Activated T-cell treated with anti-CD3 and anti-CD28 coated beads, Interleukin-2, amount 50 U/mL, for 24 hours (primary cell): ENCODE results near the gene CD22.

Experiments used
- DNase-seq: peaks from one replicate; pipeline ENCODE4 v3.0.0-alpha.2; 2020
- H3K27ac Mint-ChIP-seq: 2 replicates; pipeline ENCODE4 v1.8.0; 2020; ENCODE audit warnings: mild to moderate bottlenecking, mixed read lengths
- H3K27me3 Mint-ChIP-seq: 2 replicates; pipeline ENCODE4 v1.8.0; 2020; ENCODE audit warnings: mixed read lengths
- H3K36me3 Mint-ChIP-seq: 2 replicates; pipeline ENCODE4 v1.8.0; 2020; ENCODE audit warnings: low read depth, mixed read lengths
- H3K4me1 Mint-ChIP-seq: 2 replicates; pipeline ENCODE4 v1.8.0; 2020; ENCODE audit warnings: low read depth, mixed read lengths
- H3K4me3 Mint-ChIP-seq: 2 replicates; pipeline ENCODE4 v1.8.0; 2020; ENCODE audit warnings: mild to moderate bottlenecking, moderate library complexity, mixed read lengths
- H3K9me3 Mint-ChIP-seq: 2 replicates; pipeline ENCODE4 v1.8.0; 2020; ENCODE audit warnings: mixed read lengths

CD22 gene

DNA sequence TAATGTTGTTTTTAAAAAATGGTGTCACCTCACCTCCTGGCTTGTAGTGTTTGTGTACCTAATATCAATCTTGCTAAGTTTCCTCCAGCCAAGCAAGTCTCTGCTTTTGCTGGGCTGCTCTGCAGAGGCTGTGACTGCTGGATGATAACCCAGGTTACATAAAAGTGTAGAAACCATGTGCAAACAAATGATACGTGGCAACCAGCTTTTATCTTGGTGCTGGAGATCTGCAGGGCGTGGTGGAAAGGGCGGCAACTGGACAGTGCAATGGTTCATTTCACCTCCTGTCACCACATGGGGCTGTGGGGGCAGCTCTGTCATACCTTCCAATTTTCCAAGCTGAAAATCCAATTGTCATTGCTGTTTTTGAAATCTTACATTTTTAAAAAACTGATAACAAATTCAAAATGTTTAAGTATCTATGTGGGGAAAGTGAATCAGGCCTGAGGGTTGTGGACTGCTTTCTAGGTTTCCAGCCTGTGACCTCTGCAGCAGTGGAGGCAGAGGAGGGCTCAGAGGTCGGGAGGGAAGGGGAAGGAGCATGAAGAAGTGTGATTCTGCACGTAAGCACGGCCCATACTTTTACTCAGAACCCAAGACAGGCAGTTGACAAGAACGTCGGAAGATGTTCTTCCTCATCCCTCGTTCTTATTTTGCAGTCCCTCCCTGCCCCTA is 51.6 kb downstream of the CD22 start:
- Mint-ChIP-seq H3K4me1 (peaks cover 9% of the 10 kb centered on the region), H3K27ac (no peak overlapping the region), H3K36me3 (no peaks in the 10 kb centered on the region), H3K9me3 (peaks cover 2% of the 10 kb centered on the region), H3K27me3 (peaks cover 30% of the 10 kb centered on the region), H3K4me3 (no peak overlapping the region)
- DNase-seq = no peak

- H3K36me3 Mint-ChIP-seq = peaks cover under 1% of the 10 kb centered on the region
- peaks cover 2% of the 10 kb centered on the region for H3K9me3 Mint-ChIP-seq
- H3K27ac Mint-ChIP-seq = no peak overlapping the region
- H3K27me3 Mint-ChIP-seq = peaks cover 30% of the 10 kb centered on the region
- H3K4me1 Mint-ChIP-seq = peaks cover 5% of the 10 kb centered on the region
- H3K4me3 Mint-ChIP-seq = no peak overlapping the region
- DNase-seq = no peak
These were observed 52.3 kb downstream of the CD22 start for GRCh38 chr19:35381318-35381717.

- Mint-ChIP-seq H3K36me3 (peaks cover 3% of the 10 kb centered on the region), H3K27me3 (peaks cover 30% of the 10 kb centered on the region), H3K9me3 (peaks cover 6% of the 10 kb centered on the region), H3K4me3 (no peak overlapping the region), H3K4me1 (peaks cover 3% of the 10 kb centered on the region), H3K27ac (no peak overlapping the region)
- DNase-seq = no peak
These were observed 52.9 kb downstream of the CD22 start for GRCh38 chr19:35381926-35382325.

- Mint-ChIP-seq H3K4me3 (no peak overlapping the region), H3K4me1 (no peaks in the 10 kb centered on the region), H3K27me3 (peaks cover 24% of the 10 kb centered on the region), H3K27ac (no peak overlapping the region), H3K9me3 (peaks cover 9% of the 10 kb centered on the region), H3K36me3 (peaks cover 3% of the 10 kb centered on the region)
- DNase-seq = no peak
These were observed 54.5 kb downstream of the CD22 start for GRCh38 chr19:35383536-35383935.

- H3K27me3 Mint-ChIP-seq = peaks cover 7% of the 10 kb centered on the region
- no peak overlapping the region for H3K27ac Mint-ChIP-seq
- peaks cover 9% of the 10 kb centered on the region for H3K9me3 Mint-ChIP-seq
- no peak overlapping the region for H3K4me3 Mint-ChIP-seq
- H3K36me3 Mint-ChIP-seq = peaks cover 3% of the 10 kb centered on the region
- DNase-seq = no peak
- no peaks in the 10 kb centered on the region for H3K4me1 Mint-ChIP-seq
These were observed 59.5 kb downstream of the CD22 start for GRCh38 chr19:35388277-35389054.

DNA sequence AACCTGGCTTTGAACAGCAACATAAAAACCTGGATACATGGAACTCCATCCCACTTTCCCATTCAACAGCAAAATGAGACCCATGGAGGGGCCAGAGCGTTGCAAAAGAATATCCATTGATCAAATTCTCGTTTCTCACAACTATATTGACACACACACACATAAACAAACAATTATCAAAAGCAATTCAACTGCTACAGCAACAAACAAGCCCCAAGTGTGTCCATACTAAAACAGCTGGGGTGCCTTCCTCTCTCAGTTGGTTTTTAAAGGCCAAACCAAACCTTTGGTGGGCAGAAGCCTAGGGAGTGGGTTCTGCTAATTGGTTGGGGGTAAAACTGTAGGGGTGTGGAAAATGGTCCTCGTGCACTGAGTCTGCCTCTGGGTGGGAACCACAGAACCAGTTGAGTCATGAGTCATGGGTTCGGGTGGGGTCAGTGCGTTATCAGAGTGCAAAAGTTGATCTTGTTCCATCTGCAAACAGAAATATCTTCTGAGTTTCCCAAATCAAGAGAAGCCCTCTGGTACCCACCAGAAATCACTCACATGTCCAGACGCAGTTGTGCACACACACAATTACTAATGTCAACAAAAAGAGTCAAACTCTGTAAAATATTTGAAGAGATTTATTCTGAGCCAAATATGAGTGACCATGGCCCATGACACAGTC is 60.3 kb downstream of the CD22 start:
- Mint-ChIP-seq H3K36me3 (peaks cover 3% of the 10 kb centered on the region), H3K27ac (no peak overlapping the region), H3K27me3 (peaks cover 3% of the 10 kb centered on the region), H3K4me1 (peaks cover 2% of the 10 kb centered on the region), H3K9me3 (peaks cover 9% of the 10 kb centered on the region), H3K4me3 (no peak overlapping the region)
- DNase-seq = no peak

DNA sequence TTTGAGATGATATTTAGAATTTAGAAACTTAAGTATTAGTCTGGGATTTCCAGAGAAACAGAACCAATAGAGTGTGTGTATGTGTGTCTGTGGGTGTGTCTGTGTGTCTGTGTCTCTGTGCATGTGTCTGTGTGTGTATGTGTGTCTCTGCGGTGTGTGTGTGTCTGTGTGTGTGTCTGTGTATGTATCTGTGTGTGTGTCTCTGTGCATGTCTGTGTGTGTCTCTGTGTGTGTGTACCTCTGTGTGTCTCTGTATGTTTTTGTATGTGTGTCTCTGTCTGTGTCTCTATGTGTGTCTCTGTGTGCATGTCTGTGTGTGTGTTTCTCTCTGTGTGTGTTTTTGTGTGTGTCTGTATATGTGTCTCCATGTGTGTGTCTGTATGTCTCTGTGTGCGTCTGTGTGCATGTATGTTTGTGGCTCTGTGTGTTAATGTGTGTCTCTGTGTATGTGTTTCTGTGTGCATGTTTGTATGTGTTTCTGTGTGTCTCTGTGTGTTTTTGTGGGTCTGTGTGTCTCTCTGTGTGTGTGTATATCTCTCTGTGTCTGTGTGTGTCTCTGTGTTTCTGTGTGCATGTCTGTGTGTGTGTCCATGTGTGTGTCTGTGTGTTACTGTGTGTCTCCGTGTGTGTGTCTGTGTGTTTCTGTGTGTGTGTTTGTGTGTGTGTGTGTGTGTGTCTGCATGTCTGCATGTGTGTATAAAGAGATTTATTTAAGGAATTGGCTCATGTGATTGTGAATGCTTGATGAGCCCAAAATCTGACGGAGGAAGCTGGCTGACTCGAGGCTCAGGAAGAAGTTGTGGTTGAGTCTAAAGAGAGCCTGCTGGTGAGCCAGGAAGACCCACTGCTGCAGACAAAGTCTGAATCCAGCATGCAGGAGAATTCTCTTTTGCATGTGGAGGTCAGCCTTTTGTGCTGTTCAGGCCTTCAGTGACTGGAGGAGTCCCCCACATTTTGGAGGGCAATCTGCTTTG is 64.0 kb downstream of the CD22 start:
- no peak overlapping the region for H3K27ac Mint-ChIP-seq
- no peaks in the 10 kb centered on the region for H3K27me3 Mint-ChIP-seq
- peaks cover 2% of the 10 kb centered on the region for H3K4me1 Mint-ChIP-seq
- no peak for DNase-seq
- H3K36me3 Mint-ChIP-seq = no peaks in the 10 kb centered on the region
- H3K9me3 Mint-ChIP-seq = no peaks in the 10 kb centered on the region
- no peak overlapping the region for H3K4me3 Mint-ChIP-seq

DNA sequence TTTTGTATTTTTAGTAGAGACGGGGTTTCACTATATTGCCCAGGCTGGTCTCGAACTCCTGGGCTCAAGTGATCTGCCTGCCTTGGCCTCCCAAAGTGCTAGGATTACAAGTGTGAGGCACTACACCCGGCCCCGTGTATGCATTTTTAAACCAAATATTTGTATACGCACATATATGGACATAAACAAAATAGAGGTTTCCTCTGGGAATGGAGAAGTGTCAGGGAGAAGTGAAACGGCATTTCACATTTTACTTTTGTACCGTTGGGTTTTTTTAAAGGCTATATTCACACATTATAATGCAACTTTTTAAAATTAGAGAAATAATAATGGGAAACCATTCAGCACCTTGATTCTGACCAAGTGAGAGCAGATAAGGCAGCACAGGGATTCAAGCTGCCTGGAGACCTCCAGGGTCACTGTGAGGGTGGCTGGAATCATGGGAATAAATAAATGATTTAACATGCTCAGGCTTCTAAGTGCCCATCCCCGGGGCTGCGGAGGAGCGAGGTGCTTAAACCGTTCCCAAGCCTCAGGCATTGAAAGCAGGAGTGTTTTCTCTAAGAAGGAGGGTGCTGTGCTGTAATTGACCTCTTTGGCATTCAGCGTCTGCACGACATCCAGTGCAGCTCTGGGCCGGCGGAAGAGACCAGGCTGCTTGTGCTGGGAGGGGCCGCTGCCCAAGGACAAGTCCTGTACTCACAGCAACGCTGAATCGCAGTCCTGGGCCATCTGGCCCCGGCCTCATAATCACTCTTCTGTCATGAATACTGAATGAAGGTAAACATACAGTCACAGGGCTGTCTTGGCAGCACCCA is 66.6 kb downstream of the CD22 start:
- no peak for DNase-seq
- no peak overlapping the region for H3K27ac Mint-ChIP-seq

DNA sequence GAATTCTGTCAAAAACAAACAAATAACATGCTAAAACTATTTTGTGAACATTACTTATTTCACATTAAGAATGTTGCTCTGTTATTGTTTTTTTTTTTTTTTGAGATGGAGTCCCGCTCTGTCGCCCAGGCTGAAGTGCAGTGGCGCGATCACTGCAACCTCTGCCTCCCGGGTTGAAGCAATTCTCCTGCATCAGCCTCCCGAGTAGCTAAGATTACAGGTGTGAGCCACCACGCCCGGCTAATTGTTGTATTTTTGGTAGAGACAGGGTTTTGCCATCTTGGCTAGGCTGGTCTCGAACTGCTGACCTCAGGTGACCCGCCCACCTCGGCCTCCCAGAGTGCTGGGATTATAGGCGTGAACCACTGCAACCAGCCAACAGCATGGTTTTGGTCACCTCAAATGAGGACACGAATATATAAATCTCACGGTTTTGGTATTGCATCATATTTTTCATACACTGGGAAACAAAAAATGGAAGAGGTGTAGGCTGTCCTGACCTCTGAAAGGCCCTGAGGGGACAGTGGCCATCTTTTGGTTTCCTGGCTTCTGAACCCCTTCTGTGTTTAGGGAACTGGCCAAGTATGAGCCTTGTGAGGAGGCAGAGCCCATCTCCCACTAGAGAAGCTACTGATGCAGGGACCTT is 67.4 kb downstream of the CD22 start:
- no peaks in the 10 kb centered on the region for H3K36me3 Mint-ChIP-seq
- H3K4me3 Mint-ChIP-seq = no peak overlapping the region
- H3K9me3 Mint-ChIP-seq = no peaks in the 10 kb centered on the region
- DNase-seq = no peak
- no peak overlapping the region for H3K27ac Mint-ChIP-seq
- H3K27me3 Mint-ChIP-seq = peaks cover 2% of the 10 kb centered on the region
- H3K4me1 Mint-ChIP-seq = peaks cover 2% of the 10 kb centered on the region

More for the DNA sequence above, 66.6 kb downstream of the CD22 start:
- no peaks in the 10 kb centered on the region for H3K36me3 Mint-ChIP-seq
- H3K9me3 Mint-ChIP-seq = no peaks in the 10 kb centered on the region
- H3K4me1 Mint-ChIP-seq = peaks cover 2% of the 10 kb centered on the region
- no peak overlapping the region for H3K4me3 Mint-ChIP-seq
- H3K27me3 Mint-ChIP-seq = peaks cover 2% of the 10 kb centered on the region
